Measurements from ENCODE around the gene WHAMM.

- TF ChIP-seq POLR2A (IDR thresholded peaks at IDR 0.05) (no peak), CTCF (IDR thresholded peaks at IDR 0.05) (no peak)
Observed at GRCh38 chr15:82831894-82832600, 22.6 kb downstream of the WHAMM start.

Measured in prostate gland (tissue), 2 donors.